ES-I3 (cell line): ENCODE measurements around the gene KRTAP10-2.
"Not testable (repeated sequence)": the region's sequence is repeated elsewhere in the genome, so short reads cannot be mapped to it uniquely, and the experiment has no call there.

Experiments
- H3K36me3 ChIP-seq: 2 replicates; pipeline ENCODE4 v1.6.1; 2013; ENCODE audit warnings: mild to moderate bottlenecking, low read length, control low read depth, moderate library complexity; ENCODE audit not compliant: insufficient read depth
- H3K4me1 ChIP-seq: 2 replicates; pipeline ENCODE4 v1.6.1; 2013; ENCODE audit warnings: mild to moderate bottlenecking, control low read depth, low read length; ENCODE audit not compliant: insufficient read depth
- H3K9ac ChIP-seq: 2 replicates; pipeline ENCODE4 v1.6.1; 2013; ENCODE audit warnings: low read depth, mild to moderate bottlenecking, low read length, moderate library complexity
- H3K9me3 ChIP-seq: 2 replicates; pipeline ENCODE4 v1.6.1; 2013; ENCODE audit warnings: mild to moderate bottlenecking, low read length, moderate library complexity; ENCODE audit not compliant: control insufficient read depth, insufficient read depth

KRTAP10-2 gene

GRCh38 chr21:44564886-44565598, 13.7 kb upstream of the KRTAP10-2 start:
- no peak overlapping the region for H3K9ac ChIP-seq
- H3K4me1 ChIP-seq, result no peaks in the 10 kb centered on the region
- no peaks in the 10 kb centered on the region for H3K36me3 ChIP-seq
- H3K9me3 ChIP-seq, result no peaks in the 10 kb centered on the region

- H3K9ac ChIP-seq, result no peak overlapping the region
Observed at GRCh38 chr21:44564099-44564498, 12.8 kb upstream of the KRTAP10-2 start.

GRCh38 chr21:44558695-44559094, 7.4 kb upstream of the KRTAP10-2 start, which contains the start of gene KRTAP10-3:
KRTAP10-3 (minus strand) TSS chr21:44558795; CDS start chr21:44558715, 80 bp downstream.
- Histone ChIP-seq H3K36me3 (no peaks in the 10 kb centered on the region), H3K9ac (no peak within 1 kb of the TSS), H3K4me1 (0 out of 2 replicates have a peak, but pooled peaks cover 3% of the 10 kb centered on the region), H3K9me3 (no peaks in the 10 kb centered on the region)

More at GRCh38 chr21:44564099-44564498, 12.8 kb upstream of the KRTAP10-2 start:
- no peaks in the 10 kb centered on the region for H3K4me1 ChIP-seq
- H3K36me3 ChIP-seq, result no peaks in the 10 kb centered on the region
- H3K9me3 ChIP-seq, result no peaks in the 10 kb centered on the region

GRCh38 chr21:44558329-44558675, 7.0 kb upstream of the KRTAP10-2 start:
- H3K36me3 ChIP-seq, H3K4me1 ChIP-seq, H3K9ac ChIP-seq, H3K9me3 ChIP-seq: not testable (repeated sequence)

GRCh38 chr21:44557491-44558328, 6.4 kb upstream of the KRTAP10-2 start:
- no peaks in the 10 kb centered on the region for H3K9me3 ChIP-seq
- H3K4me1 ChIP-seq, result 0 out of 2 replicates have a peak, but pooled peaks cover 3% of the 10 kb centered on the region
- H3K36me3 ChIP-seq, result no peaks in the 10 kb centered on the region
- H3K9ac ChIP-seq, result no peak overlapping the region

- Histone ChIP-seq H3K4me1 (peaks cover 9% of the 10 kb centered on the region), H3K36me3 (no peaks in the 10 kb centered on the region), H3K9ac (no peak overlapping the region), H3K9me3 (no peaks in the 10 kb centered on the region)
Observed at GRCh38 chr21:44556879-44557278, 5.6 kb upstream of the KRTAP10-2 start.

GRCh38 chr21:44555200-44555875, 4.0 kb upstream of the KRTAP10-2 start:
- no peaks in the 10 kb centered on the region for H3K36me3 ChIP-seq
- H3K9ac ChIP-seq, result no peak overlapping the region
- H3K9me3 ChIP-seq, result no peaks in the 10 kb centered on the region
- peaks cover 9% of the 10 kb centered on the region for H3K4me1 ChIP-seq

GRCh38 chr21:44552681-44553080, 1.4 kb upstream of the KRTAP10-2 start:
- Histone ChIP-seq H3K9me3 (no peaks in the 10 kb centered on the region), H3K36me3 (no peaks in the 10 kb centered on the region), H3K4me1 (peaks cover 25% of the 10 kb centered on the region), H3K9ac (no peak overlapping the region)

- Histone ChIP-seq H3K4me1 (peaks cover 23% of the 10 kb centered on the region), H3K36me3 (no peaks in the 10 kb centered on the region), H3K9ac (no peak overlapping the region), H3K9me3 (no peaks in the 10 kb centered on the region; the same call in 1 of the 2 replicates)
Observed at GRCh38 chr21:44552136-44552535, 831 bp upstream of the KRTAP10-2 start.

GRCh38 chr21:44550807-44551206, 498 bp downstream of the KRTAP10-2 start:
- Histone ChIP-seq H3K9ac (no peak overlapping the region), H3K4me1 (peaks cover 23% of the 10 kb centered on the region), H3K9me3 (no peaks in the 10 kb centered on the region; the same call in 1 of the 2 replicates), H3K36me3 (no peaks in the 10 kb centered on the region)

- H3K4me1 ChIP-seq, result peaks cover 23% of the 10 kb centered on the region
- not testable (repeated sequence) for H3K9me3 ChIP-seq, H3K9ac ChIP-seq, H3K36me3 ChIP-seq
Observed at GRCh38 chr21:44550285-44550684, 1.0 kb downstream of the KRTAP10-2 start.

- H3K9ac ChIP-seq, result no peak overlapping the region
- peaks cover 23% of the 10 kb centered on the region for H3K4me1 ChIP-seq
Observed at GRCh38 chr21:44549525-44550211, 1.6 kb downstream of the KRTAP10-2 start.

GRCh38 chr21:44548922-44549321, 2.4 kb downstream of the KRTAP10-2 start:
- no peak overlapping the region for H3K9ac ChIP-seq

More at GRCh38 chr21:44549525-44550211, 1.6 kb downstream of the KRTAP10-2 start:
- Histone ChIP-seq H3K9me3 (no peaks in the 10 kb centered on the region; the same call in 1 of the 2 replicates), H3K36me3 (no peaks in the 10 kb centered on the region)

GRCh38 chr21:44548381-44548780, 2.9 kb downstream of the KRTAP10-2 start:
- Histone ChIP-seq H3K9ac (no peak overlapping the region), H3K4me1 (peaks cover 23% of the 10 kb centered on the region), H3K36me3 (no peaks in the 10 kb centered on the region), H3K9me3 (peaks cover 2% of the 10 kb centered on the region; the same call in 1 of the 2 replicates)

More at GRCh38 chr21:44548922-44549321, 2.4 kb downstream of the KRTAP10-2 start:
- H3K4me1 ChIP-seq, result peaks cover 23% of the 10 kb centered on the region
- H3K9me3 ChIP-seq, result peaks cover under 1% of the 10 kb centered on the region; the same call in 1 of the 2 replicates
- H3K36me3 ChIP-seq, result no peaks in the 10 kb centered on the region
